MM.1S (cell line): Measurements from ENCODE around the gene GID8.

Experiments used
- CTCF ChIP-seq: fragments of 300-600 bp; sonication (generic); IDR thresholded peaks from 2 replicates; pipeline ENCODE4 v1.5.1; 2016; ENCODE audit warnings: antibody characterized with exemption, low read length, mixed read lengths
- EZH2 ChIP-seq: fragments of 300-600 bp; sonication (generic); optimal IDR thresholded peaks from 2 replicates; pipeline ENCODE3; 2017; ENCODE audit warnings: low read depth, mild to moderate bottlenecking, antibody characterized with exemption, low read length, mixed read lengths
- EZH2phosphoT487 ChIP-seq: fragments of 300-600 bp; sonication (generic); IDR thresholded peaks from 2 replicates; pipeline ENCODE4 v1.6.1; 2018; ENCODE audit warnings: antibody characterized with exemption, low read length

DNA sequence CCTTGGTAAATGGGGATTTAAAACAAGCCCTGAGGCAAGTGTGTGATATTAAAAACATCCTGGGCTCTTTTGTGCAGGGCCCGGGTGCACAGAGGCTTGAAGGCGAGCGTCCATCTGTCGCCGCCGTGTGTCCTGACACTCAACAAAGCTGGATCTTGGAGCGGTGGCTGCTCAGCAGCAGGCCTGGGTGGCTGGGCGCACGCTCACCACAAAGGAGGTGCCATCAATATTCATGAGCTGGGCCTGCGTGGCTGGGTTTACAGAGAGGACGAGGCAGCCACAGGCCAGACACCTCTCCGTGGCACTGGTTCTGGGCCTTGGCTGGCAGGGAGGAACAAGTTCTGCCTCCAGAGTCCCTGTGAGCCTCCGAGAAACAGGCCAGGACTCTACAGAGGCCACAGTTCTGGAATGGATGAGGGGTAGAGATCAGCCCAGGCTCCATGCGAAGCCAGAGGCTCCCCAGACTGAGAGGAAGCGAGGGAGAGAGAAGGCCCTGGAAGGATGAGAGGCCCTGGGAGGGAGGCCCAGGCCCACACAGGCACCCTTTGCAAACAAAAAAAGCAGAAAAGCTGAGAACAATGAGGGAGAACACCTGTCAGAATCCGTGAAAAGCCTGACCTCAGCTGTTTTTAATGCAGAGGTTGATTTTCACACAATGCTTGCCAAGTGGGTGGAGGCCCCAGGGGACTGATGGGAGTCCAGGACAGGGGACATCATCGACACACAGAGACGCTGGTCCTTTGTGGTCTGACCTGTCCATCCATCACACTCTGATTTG lies 46.9 kb downstream of the GID8 start:
- TF ChIP-seq EZH2phosphoT487, result no peak
- TF ChIP-seq CTCF, result no peak
- no peak for TF ChIP-seq EZH2
